ENCODE results near the gene EEF1AKMT1. TPM values are rescaled to one million over a fixed set of nuclear protein-coding genes. Genes with fewer than 3 reads are reported as not detected.

EEF1AKMT1 gene
- total RNA-seq, 2 experiments from 2014 or later, result 18.7 to 19.6 TPM

- Mint-ChIP-seq H3K27me3 (no peaks in the 10 kb centered on the region), H3K4me1 (ENCODE audit: low read depth) (peaks cover 35% of the 10 kb centered on the region), H3K4me3 (no peak overlapping the region), H3K27ac (no peak overlapping the region), H3K36me3 (ENCODE audit: low read depth) (peaks cover 42% of the 10 kb centered on the region), H3K9me3 (no peaks in the 10 kb centered on the region)
- TF ChIP-seq CTCF (IDR thresholded peaks at IDR 0.05), result no peak
- intact Hi-C loops (cut with micrococcal nuclease), result no loop called here
- POLR2A ChIA-PET, result no interaction called here
- CTCF ChIA-PET, result no interaction called here
- no peak for DNase-seq
- ATAC-seq, result no peak
Measured at GRCh38 chr13:20775961-20776360, 2.2 kb upstream of the EEF1AKMT1 start.

DNA sequence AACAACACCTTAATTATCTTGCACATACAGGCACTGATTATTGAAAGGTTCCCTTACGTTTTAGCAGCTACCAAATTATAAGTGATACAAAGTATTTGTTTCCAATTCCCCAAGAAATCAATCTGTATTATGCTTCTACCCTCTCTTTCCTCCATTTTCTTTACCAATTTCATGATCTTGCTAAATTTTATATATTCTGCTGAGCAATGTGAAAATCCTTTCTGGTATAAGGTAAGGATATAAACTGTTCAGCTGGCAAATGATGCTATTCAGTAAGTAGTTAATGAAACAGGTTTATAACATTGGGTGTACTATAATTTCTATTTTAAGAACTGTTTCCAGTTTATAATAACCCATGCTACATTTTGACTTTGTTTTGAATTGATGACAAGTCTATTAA is 985 bp upstream of the EEF1AKMT1 start:
- H3K4me3 Mint-ChIP-seq, result peak overlapping the region; percentile 96
- peaks cover 7% of the 10 kb centered on the region for H3K9me3 Mint-ChIP-seq
- H3K4me1 Mint-ChIP-seq (ENCODE audit: low read depth), result peaks cover 42% of the 10 kb centered on the region
- ChIA-PET POLR2A (interaction anchor here (2.5 kb wide), 1 partner anchor 12 kb away, joined by 7 read pairs; no protein-coding TSS in a partner anchor), CTCF (no interaction called here)
- ATAC-seq, result no peak
- no peak for DNase-seq
- no peak for TF ChIP-seq CTCF (IDR thresholded peaks at IDR 0.05)
- H3K27me3 Mint-ChIP-seq, result no peaks in the 10 kb centered on the region
- intact Hi-C loops (cut with micrococcal nuclease), result loop anchor here (5.0 kb wide), 1 partner anchor 67 kb away; no protein-coding TSS in a partner anchor
- peaks cover 49% of the 10 kb centered on the region for H3K36me3 Mint-ChIP-seq (ENCODE audit: low read depth)
- H3K27ac Mint-ChIP-seq, result peak overlapping the region; percentile 99

- Mint-ChIP-seq H3K4me3 (peak overlapping the region; percentile 96), H3K36me3 (ENCODE audit: low read depth) (peaks cover 71% of the 10 kb centered on the region)
- POLR2A ChIA-PET, result interaction anchor here (0.5 to 2.5 kb wide), 12 partner anchors 14 to 403 kb away, joined by 3 to 7 read pairs (median 3); partner anchors contain the start of genes MRPL57 and SKA3
Measured at GRCh38 chr13:20772401-20773131, 1.2 kb downstream of the EEF1AKMT1 start.

DNA sequence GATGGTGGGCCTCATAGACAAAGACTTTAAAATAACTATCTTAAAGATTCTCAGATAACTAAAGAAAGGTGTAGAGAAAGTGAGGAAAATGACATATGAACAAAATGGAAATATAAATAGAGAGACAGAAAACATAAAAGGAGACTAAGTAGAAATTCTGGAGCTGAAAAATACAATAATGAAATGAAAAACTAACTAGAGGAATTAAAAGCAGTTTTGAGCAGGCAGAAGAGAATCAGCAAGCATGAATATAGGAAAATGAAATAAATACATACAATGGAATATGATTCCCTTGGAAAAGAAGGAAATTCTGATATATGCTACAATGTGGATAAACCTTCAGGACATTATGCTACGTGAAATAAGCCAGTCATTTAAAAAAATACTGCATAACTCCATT is 3.9 kb downstream of the EEF1AKMT1 start:
- Mint-ChIP-seq H3K27ac (peak overlapping the region; percentile 47), H3K4me3 (no peak overlapping the region), H3K4me1 (ENCODE audit: low read depth) (peaks cover 43% of the 10 kb centered on the region), H3K36me3 (ENCODE audit: low read depth) (peaks cover 67% of the 10 kb centered on the region), H3K27me3 (no peaks in the 10 kb centered on the region), H3K9me3 (peaks cover 31% of the 10 kb centered on the region)
- ChIA-PET CTCF (interaction anchor here (1.6 kb wide), 1 partner anchor 20 kb away, joined by 3 read pairs; no protein-coding TSS in a partner anchor), POLR2A (no interaction called here)
- ATAC-seq (no peak), DNase-seq (no peak)
- intact Hi-C loops (cut with micrococcal nuclease), result loop anchor here (5.0 kb wide), 1 partner anchor 63 kb away; no protein-coding TSS in a partner anchor
- TF ChIP-seq CTCF (IDR thresholded peaks at IDR 0.05), result no peak

More at GRCh38 chr13:20772401-20773131, 1.2 kb downstream of the EEF1AKMT1 start:
- intact Hi-C loops (cut with micrococcal nuclease), result loop anchor here (5.0 kb wide), 1 partner anchor 65 kb away; no protein-coding TSS in a partner anchor
- Mint-ChIP-seq H3K27ac (peak overlapping the region; percentile 99), H3K4me1 (ENCODE audit: low read depth) (peaks cover 52% of the 10 kb centered on the region), H3K27me3 (no peaks in the 10 kb centered on the region), H3K9me3 (peaks cover 27% of the 10 kb centered on the region)
- no peak for TF ChIP-seq CTCF (IDR thresholded peaks at IDR 0.05)
- ATAC-seq, result no peak
- no peak for DNase-seq
- CTCF ChIA-PET, result interaction anchor here (0.9 to 1.6 kb wide), 3 partner anchors 57 to 575 kb away, joined by 3 to 4 read pairs (median 3); no protein-coding TSS in a partner anchor

DNA sequence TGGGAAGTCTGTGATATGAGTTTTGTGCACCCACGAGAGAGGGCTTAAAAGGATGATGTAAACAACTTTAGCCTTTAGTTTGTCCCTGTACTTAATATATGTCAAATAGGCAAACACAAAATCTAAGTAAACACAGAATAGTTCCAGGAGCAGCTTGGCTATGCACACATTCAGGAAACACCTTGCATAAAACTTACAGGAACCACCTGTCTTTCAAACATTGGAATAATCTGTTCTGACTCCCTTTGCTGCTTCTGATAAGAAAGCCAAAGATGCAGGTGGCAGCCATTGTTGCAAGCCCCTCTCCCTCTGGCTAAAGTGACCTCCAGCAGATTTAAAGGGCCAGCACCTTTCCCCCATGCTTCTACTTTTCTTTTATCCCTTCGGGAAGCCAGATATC is 4.7 kb downstream of the EEF1AKMT1 start:
- Mint-ChIP-seq H3K27ac (no peak overlapping the region), H3K36me3 (ENCODE audit: low read depth) (peaks cover 64% of the 10 kb centered on the region), H3K4me3 (no peak overlapping the region), H3K27me3 (no peaks in the 10 kb centered on the region), H3K4me1 (ENCODE audit: low read depth) (peaks cover 38% of the 10 kb centered on the region), H3K9me3 (peaks cover 31% of the 10 kb centered on the region)
- DNase-seq, result no peak
- no peak for TF ChIP-seq CTCF (IDR thresholded peaks at IDR 0.05)
- POLR2A ChIA-PET, result interaction anchor here (0.6 kb wide), 1 partner anchor 59 kb away, joined by 3 read pairs; no protein-coding TSS in a partner anchor
- intact Hi-C loops (cut with micrococcal nuclease), result no loop called here
- CTCF ChIA-PET, result interaction anchor here (1.6 kb wide), 1 partner anchor 46 kb away, joined by 3 read pairs; no protein-coding TSS in a partner anchor
- no peak for ATAC-seq

All from activated CD8-positive, alpha-beta T cell treated with anti-CD3 and anti-CD28 coated beads for 36 hours (primary cell).